Mesenteric fat pad (tissue), 1 donor: ENCODE measurements around the gene TSPAN33. TPM values are rescaled to one million over a fixed set of nuclear protein-coding genes. Genes with fewer than 3 reads are reported as not detected.
"Not testable (repeated sequence)": the region's sequence is repeated elsewhere in the genome, so short reads cannot be mapped to it uniquely, and the experiment has no call there.

Source experiments
- DNase-seq: peaks from one replicate; pipeline ENCODE4 v3.0.0-alpha.2; 2020; ENCODE audit warnings: low spot score
- total RNA-seq: library from RNA; stranded (reverse); fragmentation: NEBNext Ultra II Directional; extraction: Animal tissue kit (Norgen Biotek cat#: 25700); gene quantifications from one replicate; pipeline ENCODE4 v1.2.1, GENCODE V29; 2021
- donor health status: DM: yes; HTN: yes; CAD: no.

TSPAN33 gene
- total RNA-seq, 1 donor from 2014 or later: 9.7 TPM

GRCh38 chr7:129205987-129206785, 61.7 kb downstream of the TSPAN33 start:
- no peak for DNase-seq

GRCh38 chr7:129208667-129209066, 64.2 kb downstream of the TSPAN33 start:
- DNase-seq: no peak

- no peak for DNase-seq
Observed at GRCh38 chr7:129209067-129209926, 64.8 kb downstream of the TSPAN33 start.

GRCh38 chr7:129210256-129210988, 65.9 kb downstream of the TSPAN33 start:
- DNase-seq: no peak

- DNase-seq: no peak
Observed at GRCh38 chr7:129210989-129211312, 66.4 kb downstream of the TSPAN33 start.

GRCh38 chr7:129212126-129212525, 67.6 kb downstream of the TSPAN33 start:
- DNase-seq: no peak

GRCh38 chr7:129212596-129212995, 68.1 kb downstream of the TSPAN33 start:
- no peak for DNase-seq

- DNase-seq: no peak
Observed at GRCh38 chr7:129213828-129214227, 69.3 kb downstream of the TSPAN33 start.

- DNase-seq: not testable (repeated sequence)
Observed at GRCh38 chr7:129215691-129216090, 71.2 kb downstream of the TSPAN33 start.

- DNase-seq: not testable (repeated sequence)
Observed at GRCh38 chr7:129216101-129216715, 71.7 kb downstream of the TSPAN33 start.

- DNase-seq: not testable (repeated sequence)
Observed at GRCh38 chr7:129216821-129217416, 72.4 kb downstream of the TSPAN33 start.

- no peak for DNase-seq
Observed at GRCh38 chr7:129218514-129219062, 74.1 kb downstream of the TSPAN33 start.

- not testable (repeated sequence) for DNase-seq
Observed at GRCh38 chr7:129219166-129219565, 74.7 kb downstream of the TSPAN33 start.

Other genes with a start within 250 kb of the TSPAN33 start
- 5.1 TPM for gene KCP, start 234.0 kb upstream of the TSPAN33 start, total RNA-seq
- 17.3 TPM for gene IRF5, start 206.8 kb upstream of the TSPAN33 start, total RNA-seq
- 34.7 TPM for gene TNPO3, start 89.6 kb upstream of the TSPAN33 start, total RNA-seq
- 6.9 TPM for gene SMO, start 43.9 kb downstream of the TSPAN33 start, total RNA-seq
- gene AHCYL2, start 80.3 kb downstream of the TSPAN33 start, total RNA-seq: 13.6 TPM